Muscle layer of duodenum (tissue), 2 donors: Measurements from ENCODE around the gene TBCD.
"Not testable (repeated sequence)": the region's sequence is repeated elsewhere in the genome, so short reads cannot be mapped to it uniquely, and the experiment has no call there.

Experiments
- H3K27ac ChIP-seq: one replicate; pipeline ENCODE4 v1.7.0; 2013; ENCODE audit warnings: mild to moderate bottlenecking, low read length
- H3K27me3 ChIP-seq: one replicate; pipeline ENCODE4 v1.7.0; 2013; ENCODE audit warnings: low read depth, mild to moderate bottlenecking, control low read depth, low read length
- H3K36me3 ChIP-seq, 2 donors: one replicate each; pipeline ENCODE4 v1.7.0; 2013; ENCODE audit warnings: low read length in 2 of 2, control low read depth in 1 of 2, mild to moderate bottlenecking in 1 of 2; ENCODE audit not compliant: insufficient read depth in 2 of 2, control insufficient read depth in 1 of 2
- H3K4me1 ChIP-seq, 2 donors: one replicate each; pipeline ENCODE4 v1.7.0; 2013; ENCODE audit warnings: low read length in 2 of 2, mild to moderate bottlenecking in 2 of 2, control low read depth in 1 of 2, moderate library complexity in 1 of 2; ENCODE audit not compliant: insufficient read depth in 2 of 2, control insufficient read depth in 1 of 2
- H3K4me3 ChIP-seq, 2 donors: one replicate each; pipeline ENCODE4 v1.7.0; 2013; ENCODE audit warnings: low read length in 2 of 2, low read depth in 1 of 2, mild to moderate bottlenecking in 1 of 2
- H3K9me3 ChIP-seq, 2 donors: one replicate each; pipeline ENCODE4 v1.7.0; 2013; ENCODE audit warnings: low read length in 2 of 2, control low read depth in 1 of 2, mild to moderate bottlenecking in 1 of 2; ENCODE audit not compliant: control insufficient read depth in 1 of 2
- donor health status: healthy.

The TBCD gene

DNA sequence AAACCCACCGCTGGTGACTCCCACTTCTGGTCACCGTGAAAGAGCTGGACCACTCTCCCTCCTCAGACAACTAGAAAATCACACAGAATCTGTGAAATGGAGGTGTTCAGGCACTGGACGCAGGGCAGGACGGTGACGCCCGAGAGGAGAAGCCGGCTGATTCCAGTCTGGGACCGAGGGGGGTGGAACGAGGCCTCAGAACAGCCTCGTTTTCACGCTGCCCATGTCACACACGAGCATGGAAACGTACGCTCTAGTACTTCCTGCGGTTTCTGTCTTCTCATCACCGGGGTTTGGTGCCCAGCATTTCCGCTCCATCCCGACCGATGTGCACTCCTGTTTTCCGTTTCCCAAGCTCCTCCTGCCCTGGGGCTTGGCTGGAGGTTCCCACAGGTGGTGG, 225.7 kb downstream of the TBCD start:
- Histone ChIP-seq H3K27me3 (no peaks in the 10 kb centered on the region), H3K4me3 (no peak overlapping the region), H3K27ac (no peak overlapping the region), H3K9me3 (no peaks in the 10 kb centered on the region), H3K4me1 (no peaks in the 10 kb centered on the region), H3K36me3 (no peaks in the 10 kb centered on the region)

- Histone ChIP-seq H3K27ac (no peak overlapping the region), H3K9me3 (no peaks in the 10 kb centered on the region), H3K4me1 (no peaks in the 10 kb centered on the region), H3K36me3 (no peaks in the 10 kb centered on the region), H3K4me3 (no peak overlapping the region), H3K27me3 (no peaks in the 10 kb centered on the region)
Observed at GRCh38 chr17:82978765-82979349, 227.0 kb downstream of the TBCD start.

- H3K9me3 ChIP-seq: no peaks in the 10 kb centered on the region
- no peak overlapping the region for H3K4me3 ChIP-seq
- no peaks in the 10 kb centered on the region for H3K4me1 ChIP-seq
- H3K27me3 ChIP-seq: no peaks in the 10 kb centered on the region
- no peaks in the 10 kb centered on the region for H3K36me3 ChIP-seq
- H3K27ac ChIP-seq: no peak overlapping the region
Observed at GRCh38 chr17:82979718-82980117, 227.9 kb downstream of the TBCD start.

DNA sequence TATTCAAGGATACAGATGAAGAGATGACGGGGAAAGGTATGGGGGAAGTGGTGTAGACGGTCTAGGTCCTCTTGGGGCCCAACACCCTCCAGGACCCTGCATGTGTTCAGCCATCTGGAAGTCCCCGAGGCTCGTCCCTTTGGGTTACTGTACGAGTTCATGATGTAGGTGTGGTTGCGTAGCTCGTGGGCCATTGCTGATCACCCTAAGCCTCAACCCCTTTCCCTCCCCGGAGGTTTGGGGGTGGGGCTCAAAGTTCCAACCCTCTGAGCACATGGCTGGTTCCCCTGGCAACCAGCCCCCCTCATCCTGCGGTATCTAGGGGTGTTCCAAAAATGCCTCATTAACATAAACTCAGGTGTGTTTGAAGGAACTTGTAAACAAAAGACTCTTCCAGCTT, 228.8 kb downstream of the TBCD start:
- Histone ChIP-seq H3K4me3 (no peak overlapping the region), H3K9me3 (no peaks in the 10 kb centered on the region), H3K27ac (no peak overlapping the region), H3K27me3 (no peaks in the 10 kb centered on the region), H3K36me3 (no peaks in the 10 kb centered on the region), H3K4me1 (peaks cover 0 to under 1% of the 10 kb centered on the region in 2 donors)

- Histone ChIP-seq H3K27ac (no peak overlapping the region), H3K27me3 (no peaks in the 10 kb centered on the region), H3K9me3 (no peaks in the 10 kb centered on the region)
Observed at GRCh38 chr17:82981141-82981730, 229.4 kb downstream of the TBCD start.

GRCh38 chr17:82983510-82984248, 231.8 kb downstream of the TBCD start:
- Histone ChIP-seq H3K9me3 (no peaks in the 10 kb centered on the region), H3K27me3 (no peaks in the 10 kb centered on the region)

More at GRCh38 chr17:82981141-82981730, 229.4 kb downstream of the TBCD start:
- Histone ChIP-seq H3K4me3 (no peak overlapping the region), H3K36me3 (no peaks in the 10 kb centered on the region), H3K4me1 (peaks cover 0 to 5% of the 10 kb centered on the region in 2 donors)

GRCh38 chr17:82984249-82984617, 232.4 kb downstream of the TBCD start:
- not testable (repeated sequence) for H3K27me3 ChIP-seq, H3K4me1 ChIP-seq

More at GRCh38 chr17:82983510-82984248, 231.8 kb downstream of the TBCD start:
- peaks cover 0 to 5% of the 10 kb centered on the region in 2 donors for H3K4me1 ChIP-seq
- H3K36me3 ChIP-seq: no peaks in the 10 kb centered on the region
- no peak overlapping the region for H3K27ac ChIP-seq
- no peak overlapping the region for H3K4me3 ChIP-seq

GRCh38 chr17:82984751-82985427, 233.0 kb downstream of the TBCD start:
- no peaks in the 10 kb centered on the region for H3K9me3 ChIP-seq

More at GRCh38 chr17:82984249-82984617, 232.4 kb downstream of the TBCD start:
- not testable (repeated sequence) for H3K9me3 ChIP-seq, H3K36me3 ChIP-seq, H3K27ac ChIP-seq, H3K4me3 ChIP-seq

DNA sequence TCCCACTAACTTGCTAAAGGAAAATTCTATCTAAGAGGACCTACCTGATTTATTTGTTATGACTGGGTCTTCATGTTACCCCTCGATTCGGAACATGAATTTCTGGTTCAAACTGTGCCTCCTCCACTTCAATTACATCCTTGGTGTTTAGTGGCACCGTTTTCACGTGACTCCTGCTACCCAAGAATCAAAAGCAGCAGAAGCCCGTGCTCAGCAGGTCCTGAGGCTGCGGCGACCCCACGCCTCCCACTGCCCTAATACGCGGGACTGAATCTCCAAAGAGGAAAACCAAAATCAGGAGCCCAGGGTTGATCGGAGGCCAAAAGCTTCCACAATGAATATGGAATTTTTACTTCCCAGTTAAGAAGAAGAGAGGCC, 233.6 kb downstream of the TBCD start:
- H3K9me3 ChIP-seq: no peaks in the 10 kb centered on the region
- no peak overlapping the region for H3K27ac ChIP-seq
- H3K36me3 ChIP-seq: no peaks in the 10 kb centered on the region
- no peak overlapping the region for H3K4me3 ChIP-seq
- no peaks in the 10 kb centered on the region for H3K27me3 ChIP-seq
- H3K4me1 ChIP-seq: peaks cover 0 to 5% of the 10 kb centered on the region in 2 donors

More at GRCh38 chr17:82984751-82985427, 233.0 kb downstream of the TBCD start:
- H3K4me1 ChIP-seq: peaks cover 0 to 5% of the 10 kb centered on the region in 2 donors
- no peaks in the 10 kb centered on the region for H3K27me3 ChIP-seq
- no peak overlapping the region for H3K27ac ChIP-seq
- H3K4me3 ChIP-seq: no peak overlapping the region
- H3K36me3 ChIP-seq: no peaks in the 10 kb centered on the region

DNA sequence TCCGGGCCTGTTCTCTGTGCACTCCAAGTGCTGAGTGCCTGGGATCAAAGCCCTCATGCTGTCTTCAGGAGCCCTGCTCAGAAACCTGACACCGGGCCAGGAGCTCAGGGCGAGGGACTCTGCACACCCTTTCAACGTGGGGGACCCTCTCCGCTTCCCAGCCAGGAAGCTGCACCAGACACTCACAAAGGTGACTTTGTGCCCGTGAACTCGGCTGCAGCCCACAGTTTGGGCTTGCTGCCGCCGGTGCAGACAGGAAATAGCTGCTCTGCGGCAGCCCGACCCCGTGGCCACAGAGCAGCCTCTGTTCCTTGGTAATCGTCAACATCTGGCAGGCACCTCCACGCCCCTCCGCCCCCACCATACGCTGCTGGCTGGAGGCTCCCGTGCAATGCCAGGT, 234.1 kb downstream of the TBCD start:
- no peak overlapping the region for H3K27ac ChIP-seq
- H3K27me3 ChIP-seq: no peaks in the 10 kb centered on the region
- no peaks in the 10 kb centered on the region for H3K9me3 ChIP-seq
- peaks cover 0 to 5% of the 10 kb centered on the region in 2 donors for H3K4me1 ChIP-seq
- H3K4me3 ChIP-seq: no peak overlapping the region
- no peaks in the 10 kb centered on the region for H3K36me3 ChIP-seq

- not testable (repeated sequence) for H3K36me3 ChIP-seq, H3K4me1 ChIP-seq, H3K27ac ChIP-seq, H3K4me3 ChIP-seq, H3K27me3 ChIP-seq
- peaks cover 0 to 12% of the 10 kb centered on the region in 2 donors for H3K9me3 ChIP-seq
Observed at GRCh38 chr17:82989051-82989450, 237.2 kb downstream of the TBCD start.
